ENCODE data around the gene TSPAN3. TPM values are rescaled to one million over a fixed set of nuclear protein-coding genes. Genes with fewer than 3 reads are reported as not detected.

Gene TSPAN3
- total RNA-seq, 1 donor from 2014 or later = 259 TPM

DNA sequence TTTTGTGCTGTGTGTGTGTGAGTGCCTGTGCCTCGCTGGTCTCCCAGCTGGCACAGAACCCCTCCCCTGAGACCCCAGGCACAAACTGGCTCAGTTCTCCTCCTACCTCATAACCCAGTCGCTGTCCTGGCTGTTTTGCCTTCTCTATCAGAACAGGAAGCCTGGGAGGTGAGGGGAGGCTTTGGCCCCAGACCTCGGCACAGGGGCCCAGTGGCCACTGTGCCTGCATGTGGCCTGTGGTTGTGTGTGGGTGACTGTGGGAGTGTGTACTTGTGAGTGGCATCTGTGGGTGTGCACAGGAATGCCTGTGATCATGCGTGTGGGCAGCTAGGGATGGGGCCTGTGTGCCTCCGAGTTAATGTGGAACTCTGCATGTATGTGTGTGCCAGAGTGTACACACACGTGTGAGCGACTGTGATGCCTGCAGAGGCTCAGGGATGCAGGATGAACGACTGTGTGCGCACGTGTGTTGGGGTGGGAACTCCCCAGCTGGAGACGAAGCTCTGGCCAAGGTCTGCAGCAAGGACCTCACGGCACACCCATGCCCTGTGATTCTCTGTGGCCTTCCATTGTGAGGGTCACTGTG lies 43.7 kb downstream of the TSPAN3 start:
- H3K4me1 Mint-ChIP-seq = peaks cover 16% of the 10 kb centered on the region
- peak overlapping the region; percentile 49 for H3K4me3 Mint-ChIP-seq
- H3K9me3 Mint-ChIP-seq = no peaks in the 10 kb centered on the region
- H3K27ac Mint-ChIP-seq (ENCODE audit: unreplicated experiment) = no peak overlapping the region
- TF ChIP-seq, protein P1, sequence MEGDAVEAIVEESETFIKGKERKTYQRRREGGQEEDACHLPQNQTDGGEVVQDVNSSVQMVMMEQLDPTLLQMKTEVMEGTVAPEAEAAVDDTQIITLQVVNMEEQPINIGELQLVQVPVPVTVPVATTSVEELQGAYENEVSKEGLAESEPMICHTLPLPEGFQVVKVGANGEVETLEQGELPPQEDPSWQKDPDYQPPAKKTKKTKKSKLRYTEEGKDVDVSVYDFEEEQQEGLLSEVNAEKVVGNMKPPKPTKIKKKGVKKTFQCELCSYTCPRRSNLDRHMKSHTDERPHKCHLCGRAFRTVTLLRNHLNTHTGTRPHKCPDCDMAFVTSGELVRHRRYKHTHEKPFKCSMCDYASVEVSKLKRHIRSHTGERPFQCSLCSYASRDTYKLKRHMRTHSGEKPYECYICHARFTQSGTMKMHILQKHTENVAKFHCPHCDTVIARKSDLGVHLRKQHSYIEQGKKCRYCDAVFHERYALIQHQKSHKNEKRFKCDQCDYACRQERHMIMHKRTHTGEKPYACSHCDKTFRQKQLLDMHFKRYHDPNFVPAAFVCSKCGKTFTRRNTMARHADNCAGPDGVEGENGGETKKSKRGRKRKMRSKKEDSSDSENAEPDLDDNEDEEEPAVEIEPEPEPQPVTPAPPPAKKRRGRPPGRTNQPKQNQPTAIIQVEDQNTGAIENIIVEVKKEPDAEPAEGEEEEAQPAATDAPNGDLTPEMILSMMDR (conservative IDR thresholded peaks at IDR 0.05) = no peak
- H3K27me3 Mint-ChIP-seq (ENCODE audit: low read depth) = no peaks in the 10 kb centered on the region
- DNase-seq (ENCODE audit: low read depth, low spot score) = no peak
- no peaks in the 10 kb centered on the region for H3K36me3 Mint-ChIP-seq (ENCODE audit: low read depth)

DNA sequence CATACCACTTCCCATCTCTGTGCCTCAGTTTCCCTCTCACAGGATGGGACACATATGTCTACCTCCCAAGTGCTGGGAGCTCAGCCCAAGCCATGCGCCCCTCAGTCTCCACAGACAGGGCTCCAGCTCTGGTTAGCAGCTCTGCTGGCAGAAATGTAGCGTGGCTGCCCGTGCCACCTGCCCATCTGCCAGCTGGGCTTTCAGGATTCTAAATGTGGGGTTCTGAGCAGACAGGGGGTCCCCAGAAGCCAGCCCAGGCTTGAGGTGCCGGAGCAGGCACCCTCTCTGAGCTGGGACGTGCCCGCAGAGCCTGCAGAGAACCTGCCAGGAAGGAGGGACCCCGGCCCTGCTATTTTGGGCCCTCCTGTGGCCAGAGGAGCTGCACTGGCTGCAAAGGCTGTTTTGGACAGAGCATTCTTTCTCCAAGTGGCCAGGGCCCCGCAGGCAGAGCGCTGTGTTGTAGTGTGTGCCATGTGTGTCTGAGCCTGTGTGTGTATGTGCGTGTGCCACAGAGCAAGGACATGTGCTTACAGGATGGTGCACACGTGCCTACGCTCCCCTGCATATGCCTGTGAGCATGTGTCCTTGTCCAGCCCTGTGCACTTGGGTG lies 44.3 kb downstream of the TSPAN3 start:
- no peak overlapping the region for H3K27ac Mint-ChIP-seq (ENCODE audit: unreplicated experiment)
- peaks cover 10% of the 10 kb centered on the region for H3K4me1 Mint-ChIP-seq
- TF ChIP-seq, protein P1 (conservative IDR thresholded peaks at IDR 0.05) = no peak
- DNase-seq (ENCODE audit: low read depth, low spot score) = no peak
- no peaks in the 10 kb centered on the region for H3K27me3 Mint-ChIP-seq (ENCODE audit: low read depth)
- H3K9me3 Mint-ChIP-seq = no peaks in the 10 kb centered on the region
- no peak overlapping the region for H3K4me3 Mint-ChIP-seq
- no peaks in the 10 kb centered on the region for H3K36me3 Mint-ChIP-seq (ENCODE audit: low read depth)

DNA sequence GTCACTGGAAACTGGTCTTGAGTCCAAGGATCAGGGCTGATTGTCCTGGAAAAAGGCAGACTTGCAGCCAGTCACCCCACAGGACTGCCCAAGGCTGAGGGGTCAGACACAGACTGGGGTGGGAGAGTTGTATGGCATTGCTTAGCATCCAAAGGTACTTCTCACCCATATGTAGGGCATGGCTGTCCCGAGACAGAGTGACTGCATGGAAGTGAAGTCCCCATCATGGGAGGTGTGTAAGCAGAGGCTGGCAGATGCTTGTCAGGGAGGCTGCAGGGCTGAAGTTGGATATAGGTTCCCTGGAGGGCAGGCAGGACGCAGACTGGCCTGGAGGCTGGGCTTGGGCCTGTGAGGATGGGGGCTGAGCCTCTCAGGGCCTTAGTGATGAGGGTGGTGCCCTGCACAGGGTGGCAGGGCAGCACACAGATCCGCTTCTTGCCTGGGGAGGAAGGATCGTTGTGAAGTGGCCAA lies 44.9 kb downstream of the TSPAN3 start:
- Mint-ChIP-seq H3K36me3 (ENCODE audit: low read depth) (no peaks in the 10 kb centered on the region), H3K4me1 (peaks cover 5% of the 10 kb centered on the region), H3K9me3 (no peaks in the 10 kb centered on the region), H3K27me3 (ENCODE audit: low read depth) (no peaks in the 10 kb centered on the region), H3K27ac (ENCODE audit: unreplicated experiment) (no peak overlapping the region), H3K4me3 (peak overlapping the region; percentile 40)
- TF ChIP-seq, protein P1 (conservative IDR thresholded peaks at IDR 0.05) = no peak
- no peak for DNase-seq (ENCODE audit: low read depth, low spot score)

DNA sequence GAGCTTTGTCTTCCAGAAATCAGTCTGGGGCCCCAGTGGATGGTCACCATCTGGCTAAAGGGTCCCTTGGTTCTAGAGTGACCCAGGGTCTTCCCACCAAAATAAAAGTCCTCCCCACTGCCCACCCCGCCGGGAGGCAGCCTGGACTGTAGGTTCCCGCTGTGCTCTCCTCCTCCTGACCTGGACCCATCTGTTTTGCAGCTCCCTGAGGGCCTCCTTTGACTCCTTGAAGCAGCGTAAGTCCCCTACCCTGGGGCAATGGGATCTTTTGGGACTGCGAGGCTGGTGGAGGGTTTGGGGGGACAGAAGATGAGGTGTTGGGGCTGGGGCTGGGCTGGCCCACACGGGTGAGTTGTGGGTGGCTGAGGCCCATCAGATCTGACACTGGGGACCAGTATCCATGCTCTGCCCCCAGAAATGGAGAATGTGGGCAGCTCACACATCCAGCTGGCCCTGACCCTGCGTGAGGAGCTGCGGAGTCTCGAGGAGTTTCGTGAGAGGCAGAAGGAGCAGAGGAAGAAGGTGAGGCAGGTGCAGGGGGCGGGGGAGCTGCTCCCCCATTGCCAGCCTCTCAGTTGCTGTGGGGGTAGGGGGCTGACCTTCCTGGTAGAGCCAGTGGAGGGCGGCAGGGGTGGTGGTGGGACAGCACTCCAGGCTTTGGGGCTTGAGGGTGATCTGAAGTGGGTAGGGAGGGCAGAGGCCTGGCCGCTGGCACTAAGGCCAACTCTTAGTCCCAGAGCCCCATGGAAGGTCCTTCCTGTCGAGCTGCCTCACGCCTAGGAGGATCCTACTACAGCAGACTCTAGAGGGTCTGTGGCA lies 45.6 kb downstream of the TSPAN3 start:
- Mint-ChIP-seq H3K27ac (ENCODE audit: unreplicated experiment) (no peak overlapping the region), H3K9me3 (no peaks in the 10 kb centered on the region), H3K4me3 (peak overlapping the region; percentile 40), H3K4me1 (peaks cover 4% of the 10 kb centered on the region), H3K36me3 (ENCODE audit: low read depth) (no peaks in the 10 kb centered on the region), H3K27me3 (ENCODE audit: low read depth) (no peaks in the 10 kb centered on the region)
- TF ChIP-seq, protein P1 (conservative IDR thresholded peaks at IDR 0.05) = no peak
- DNase-seq (ENCODE audit: low read depth, low spot score) = no peak

DNA sequence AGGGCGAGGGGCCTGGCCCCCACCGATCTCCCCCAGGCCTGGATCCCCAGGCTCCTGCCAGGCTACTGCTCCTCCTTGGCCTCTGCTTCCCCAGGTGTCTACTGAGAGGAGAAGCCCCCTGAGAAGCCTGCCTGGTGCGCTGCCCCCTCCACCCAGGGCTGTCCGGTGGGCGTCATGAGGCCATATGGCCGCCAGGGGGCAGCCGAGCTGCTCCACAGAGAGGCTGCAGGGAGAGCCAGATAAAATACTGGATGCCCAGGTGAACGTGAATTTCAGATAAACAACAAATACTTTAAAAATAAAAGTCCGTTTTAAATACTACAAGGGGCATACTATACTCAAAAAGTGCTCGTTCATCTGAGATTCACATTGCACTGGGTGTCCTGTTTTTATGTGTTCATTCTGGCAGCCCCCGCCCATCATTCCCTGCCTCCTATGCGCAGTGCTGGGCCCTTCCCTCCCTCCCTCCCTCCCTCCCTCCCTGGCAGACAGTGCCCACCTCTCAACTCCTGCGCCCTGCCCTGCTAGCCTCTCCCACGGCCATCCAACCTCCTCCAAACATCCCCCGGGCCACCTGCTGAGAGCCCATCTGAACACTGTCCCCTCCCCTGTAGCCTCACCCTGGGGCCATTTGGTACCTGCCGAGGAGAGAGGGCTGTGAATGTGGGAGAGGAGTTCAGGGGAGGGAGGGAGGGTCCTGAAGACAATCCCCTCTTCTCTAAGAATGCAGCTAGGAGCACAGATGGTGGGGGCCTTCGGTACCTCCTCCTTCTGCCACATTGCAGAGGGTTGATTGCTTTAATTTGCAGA lies 46.4 kb downstream of the TSPAN3 start:
- Mint-ChIP-seq H3K4me3 (no peak overlapping the region), H3K9me3 (no peaks in the 10 kb centered on the region), H3K27ac (ENCODE audit: unreplicated experiment) (no peak overlapping the region), H3K36me3 (ENCODE audit: low read depth) (no peaks in the 10 kb centered on the region), H3K4me1 (peaks cover 4% of the 10 kb centered on the region), H3K27me3 (ENCODE audit: low read depth) (no peaks in the 10 kb centered on the region)
- DNase-seq (ENCODE audit: low read depth, low spot score) = peak; percentile 85
- TF ChIP-seq, protein P1 (conservative IDR thresholded peaks at IDR 0.05) = peak; percentile 97
